ELR (cell line): ENCODE results near the gene USP21.

ENCODE experiments used
- DNase-seq: peaks from one replicate; pipeline ENCODE4 v3.0.0-alpha.2; 2015; ENCODE audit warnings: low read depth

USP21 gene

GRCh38 chr1:161171191-161171590 is 11.9 kb downstream of the USP21 start:
- peak; percentile 17 for DNase-seq

GRCh38 chr1:161171696-161172095 is 12.4 kb downstream of the USP21 start:
- no peak for DNase-seq

GRCh38 chr1:161172349-161172748 is 13.0 kb downstream of the USP21 start:
- no peak for DNase-seq

GRCh38 chr1:161172776-161173376 is 13.6 kb downstream of the USP21 start:
- peak; percentile 77 for DNase-seq

GRCh38 chr1:161173711-161174110 is 14.4 kb downstream of the USP21 start:
- DNase-seq: no peak

- DNase-seq: no peak
Measured at GRCh38 chr1:161174911-161175310, 15.6 kb downstream of the USP21 start.

GRCh38 chr1:161175771-161176453 is 16.6 kb downstream of the USP21 start:
- DNase-seq: no peak

GRCh38 chr1:161176468-161177111 is 17.3 kb downstream of the USP21 start:
- peak; percentile 17 for DNase-seq

GRCh38 chr1:161177112-161177935 is 18.0 kb downstream of the USP21 start, which contains the start of gene B4GALT3:
Gene B4GALT3, minus strand, starts transcription at chr1:161177507. Its CDS starts 1,447 bp downstream, at chr1:161176060.
- peak; percentile 82 for DNase-seq

GRCh38 chr1:161177936-161178244 is 18.6 kb downstream of the USP21 start:
- DNase-seq: no peak

GRCh38 chr1:161179698-161180097 is 20.4 kb downstream of the USP21 start:
- no peak for DNase-seq

GRCh38 chr1:161180639-161181038 is 21.3 kb downstream of the USP21 start:
- peak; percentile 44 for DNase-seq

- DNase-seq: peak; percentile 89
Measured at GRCh38 chr1:161182214-161182613, 22.9 kb downstream of the USP21 start.

- no peak for DNase-seq
Measured at GRCh38 chr1:161185282-161185682, 26.0 kb downstream of the USP21 start.

GRCh38 chr1:161185732-161186311 is 26.5 kb downstream of the USP21 start:
- DNase-seq: no peak

- DNase-seq: no peak
Measured at GRCh38 chr1:161187311-161187710, 28.0 kb downstream of the USP21 start.

- DNase-seq: no peak
Measured at GRCh38 chr1:161188381-161188780, 29.1 kb downstream of the USP21 start.

GRCh38 chr1:161189036-161189435 is 29.7 kb downstream of the USP21 start:
- no peak for DNase-seq

GRCh38 chr1:161190962-161191521 is 31.7 kb downstream of the USP21 start:
- DNase-seq: no peak

GRCh38 chr1:161191971-161192370 is 32.7 kb downstream of the USP21 start:
- no peak for DNase-seq
